GM04503 (cell line): Measurements from ENCODE around the gene SH3BGRL2.
"Not testable (repeated sequence)": the region's sequence is repeated elsewhere in the genome, so short reads cannot be mapped to it uniquely, and the experiment has no call there.

Experiments
- DNase-seq: peaks from one replicate; pipeline ENCODE4 v3.0.0-alpha.2; 2012; ENCODE audit warnings: low read depth

SH3BGRL2 gene

DNA sequence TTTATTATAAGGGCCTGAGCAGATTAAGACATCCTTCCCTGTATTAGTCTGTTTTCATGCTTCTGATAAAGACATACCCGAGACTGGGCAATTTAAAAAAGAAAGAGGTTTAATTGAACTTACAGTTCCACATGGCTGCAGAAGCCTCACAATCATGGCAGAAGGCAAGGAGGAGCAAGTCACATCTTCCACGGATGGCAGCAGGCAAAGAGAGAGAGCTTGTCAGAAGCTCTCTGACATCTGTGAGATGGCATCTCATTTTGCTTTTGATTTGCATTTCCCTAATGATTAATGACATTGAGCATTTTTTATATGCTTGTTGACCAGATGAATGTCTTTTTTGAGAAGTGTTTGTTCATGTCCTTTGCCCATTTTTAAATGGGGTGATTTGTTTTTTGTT is 114.2 kb downstream of the SH3BGRL2 start:
- not testable (repeated sequence) for DNase-seq

DNA sequence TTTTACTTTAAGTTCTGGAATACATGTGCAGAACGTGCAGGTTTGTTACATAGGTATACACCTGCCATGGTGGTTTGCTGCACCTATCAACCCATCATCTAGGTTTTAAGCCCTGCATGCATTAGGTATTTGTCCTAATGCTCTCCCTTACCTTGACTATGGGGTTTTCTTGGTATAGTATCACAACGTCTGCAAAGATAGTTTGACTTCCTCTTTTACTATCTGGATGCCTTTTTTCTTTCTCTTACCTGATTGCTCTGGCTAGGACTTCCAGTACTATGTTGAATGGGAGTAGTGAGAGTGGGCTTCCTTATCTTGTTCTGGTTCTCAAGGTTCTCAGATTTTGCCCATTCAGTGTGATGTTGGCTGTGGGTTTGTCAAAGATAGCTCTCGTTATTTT is 115.2 kb downstream of the SH3BGRL2 start:
- not testable (repeated sequence) for DNase-seq

DNA sequence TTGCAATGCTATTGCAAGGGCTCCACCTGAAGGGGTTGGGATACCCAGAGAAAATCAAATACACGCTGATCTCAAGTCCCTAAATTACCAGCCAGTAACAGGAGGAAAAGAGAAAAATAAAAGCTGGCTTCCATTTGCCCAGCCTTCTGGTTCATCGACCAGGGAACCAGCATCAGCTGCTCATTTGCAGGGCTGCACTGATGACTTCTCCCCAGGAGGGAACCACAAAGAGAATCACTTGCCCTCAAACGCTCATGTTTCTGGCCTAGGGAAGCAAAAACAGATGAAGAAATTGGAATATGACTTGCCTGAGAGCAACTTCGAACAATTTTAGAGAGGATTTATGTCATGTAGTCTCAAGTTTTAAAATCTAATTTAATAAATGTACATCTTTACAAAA is 119.7 kb downstream of the SH3BGRL2 start:
- no peak for DNase-seq
